ENCODE measurements around the gene EEPD1. TPM values are rescaled to one million over a fixed set of nuclear protein-coding genes. Genes with fewer than 3 reads are reported as not detected.

Gene EEPD1
- total RNA-seq, 1 donor from 2014 or later: 9.8 TPM

- H3K27me3 ChIP-seq: no peaks in the 10 kb centered on the region
- no peak for DNase-seq (ENCODE audit: extremely low spot score in 2 of 2)
- peaks cover 38% of the 10 kb centered on the region for H3K4me1 ChIP-seq
- TF ChIP-seq CTCF (IDR thresholded peaks at IDR 0.05) (no peak), POLR2AphosphoS5 (IDR thresholded peaks at IDR 0.05; ENCODE audit: insufficient read depth in 1 of 2, low read depth in 1 of 2) (no peak), POLR2A (IDR thresholded peaks at IDR 0.05) (no peak)
- H3K4me3 ChIP-seq: no peak overlapping the region
- intact Hi-C loops (cut with DNase I): no loop called here
- H3K36me3 ChIP-seq: no peaks in the 10 kb centered on the region
- no peak overlapping the region for H3K27ac ChIP-seq
- no peaks in the 10 kb centered on the region for H3K9me3 ChIP-seq
Observed at GRCh38 chr7:36204929-36205635, 52.0 kb downstream of the EEPD1 start.

GRCh38 chr7:36205803-36206202 is 52.7 kb downstream of the EEPD1 start:
- H3K4me3 ChIP-seq: no peak overlapping the region
- H3K4me1 ChIP-seq: peaks cover 38% of the 10 kb centered on the region
- no peaks in the 10 kb centered on the region for H3K36me3 ChIP-seq
- H3K9me3 ChIP-seq: no peaks in the 10 kb centered on the region
- DNase-seq (ENCODE audit: extremely low spot score in 2 of 2): no peak
- H3K27me3 ChIP-seq: no peaks in the 10 kb centered on the region
- no peak for TF ChIP-seq POLR2AphosphoS5 (IDR thresholded peaks at IDR 0.05; ENCODE audit: insufficient read depth in 1 of 2, low read depth in 1 of 2)
- no peak for TF ChIP-seq CTCF (IDR thresholded peaks at IDR 0.05)
- no peak for TF ChIP-seq POLR2A (IDR thresholded peaks at IDR 0.05)
- no peak overlapping the region for H3K27ac ChIP-seq
- intact Hi-C loops (cut with DNase I): no loop called here

DNA sequence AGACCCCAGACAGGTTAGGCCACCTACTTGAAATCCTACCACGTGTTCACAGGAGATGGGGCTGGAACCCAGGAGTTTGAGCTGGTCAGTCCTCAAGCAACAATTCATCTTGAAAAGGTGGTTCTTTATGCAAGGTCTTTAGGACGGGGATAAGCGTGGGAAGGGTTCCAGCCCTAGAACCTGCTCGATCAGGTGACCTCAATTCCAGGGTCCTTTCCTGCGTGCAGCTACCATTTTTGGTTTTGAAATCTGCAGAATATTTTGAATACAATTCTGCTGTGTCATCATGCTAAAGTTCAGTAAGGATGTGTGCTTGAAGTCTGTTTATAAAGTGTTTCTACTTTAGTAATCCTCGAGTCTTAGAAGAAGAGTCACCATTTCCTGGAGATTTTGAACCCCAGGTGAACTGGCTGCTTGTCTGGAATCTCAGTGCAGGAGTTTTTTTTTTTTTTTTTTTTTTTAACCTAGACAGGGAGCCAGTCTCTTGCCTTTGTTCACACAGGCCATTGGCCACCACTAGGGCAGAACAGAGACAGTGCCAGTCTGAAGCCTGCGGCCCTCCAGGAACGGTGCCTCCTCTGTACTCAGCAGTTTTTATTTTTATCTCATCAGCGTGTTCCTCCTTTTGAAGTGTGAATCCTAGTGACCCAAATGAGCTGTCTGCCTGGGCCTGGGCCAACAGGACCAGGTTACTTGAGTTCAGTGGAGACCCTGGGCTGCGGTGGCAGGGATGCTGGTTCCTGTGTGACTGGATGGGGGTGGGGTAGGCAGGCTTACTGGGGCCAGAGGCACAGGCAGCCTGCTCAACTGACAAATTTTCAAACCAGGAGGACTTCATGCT is 54.6 kb downstream of the EEPD1 start:
- no peak for TF ChIP-seq POLR2A (IDR thresholded peaks at IDR 0.05)
- no peak for TF ChIP-seq CTCF (IDR thresholded peaks at IDR 0.05)
- peak; percentile 18 to 30 for TF ChIP-seq POLR2AphosphoS5 (IDR thresholded peaks at IDR 0.05; ENCODE audit: insufficient read depth in 1 of 2, low read depth in 1 of 2)
- peaks cover 31% of the 10 kb centered on the region for H3K4me1 ChIP-seq
- no peaks in the 10 kb centered on the region for H3K9me3 ChIP-seq
- no peaks in the 10 kb centered on the region for H3K36me3 ChIP-seq
- no peak overlapping the region for H3K4me3 ChIP-seq
- intact Hi-C loops (cut with DNase I): no loop called here
- peak overlapping the region; percentile 42 for H3K27ac ChIP-seq
- no peaks in the 10 kb centered on the region for H3K27me3 ChIP-seq
- no peak for DNase-seq (ENCODE audit: extremely low spot score in 2 of 2)

DNA sequence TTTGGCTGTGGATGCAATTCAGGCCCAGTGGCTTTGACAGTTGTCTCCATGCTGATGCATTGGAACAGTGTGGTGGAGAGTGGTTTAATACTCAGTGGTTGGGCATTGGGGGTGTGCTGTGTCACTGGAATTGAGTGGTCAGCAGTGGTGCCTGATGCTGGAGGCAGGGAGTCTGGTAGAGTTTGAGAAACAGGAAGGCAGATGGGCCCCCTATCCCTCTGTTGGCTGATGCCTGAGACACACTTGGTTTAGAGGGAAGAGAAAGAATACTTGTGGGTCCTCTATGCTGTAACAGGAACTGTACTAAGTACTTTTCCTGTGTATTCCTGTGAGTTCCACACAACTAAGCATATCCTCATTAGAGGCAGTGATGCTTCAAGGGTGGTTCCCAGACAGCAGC is 55.4 kb downstream of the EEPD1 start:
- intact Hi-C loops (cut with DNase I): no loop called here
- Histone ChIP-seq H3K27ac (peak overlapping the region; percentile 42), H3K9me3 (no peaks in the 10 kb centered on the region), H3K4me3 (no peak overlapping the region), H3K27me3 (no peaks in the 10 kb centered on the region), H3K36me3 (no peaks in the 10 kb centered on the region), H3K4me1 (peaks cover 24% of the 10 kb centered on the region)
- DNase-seq (ENCODE audit: extremely low spot score in 2 of 2): no peak
- TF ChIP-seq POLR2AphosphoS5 (IDR thresholded peaks at IDR 0.05; ENCODE audit: insufficient read depth in 1 of 2, low read depth in 1 of 2): no peak

- H3K9me3 ChIP-seq: no peaks in the 10 kb centered on the region
- DNase-seq (ENCODE audit: extremely low spot score in 2 of 2): no peak
- TF ChIP-seq POLR2AphosphoS5 (IDR thresholded peaks at IDR 0.05; ENCODE audit: insufficient read depth in 1 of 2, low read depth in 1 of 2) (no peak), CTCF (IDR thresholded peaks at IDR 0.05) (no peak), POLR2A (IDR thresholded peaks at IDR 0.05) (no peak)
- peak overlapping the region; percentile 42 for H3K27ac ChIP-seq
- intact Hi-C loops (cut with DNase I): no loop called here
- H3K4me3 ChIP-seq: no peak overlapping the region
- H3K27me3 ChIP-seq: no peaks in the 10 kb centered on the region
- H3K36me3 ChIP-seq: no peaks in the 10 kb centered on the region
- H3K4me1 ChIP-seq: peaks cover 24% of the 10 kb centered on the region
Observed at GRCh38 chr7:36208997-36209813, 56.2 kb downstream of the EEPD1 start.
